Left lung (tissue), 14 donors: Measurements from ENCODE around the gene ZNF467. TPM values are rescaled to one million over a fixed set of nuclear protein-coding genes. Genes with fewer than 3 reads are reported as not detected.

Experiments used
- ATAC-seq: fragments of 200-7000 bp; cut with Tn5 transposase; one replicate; pipeline ENCODE4 v1.9.1; 2020; ENCODE audit warnings: moderate library complexity
- DNase-seq, 4 donors: peaks; one replicate each; pipeline ENCODE4 v3.0.0-alpha.2; 2013 to 2020
- H3K27ac ChIP-seq, 2 donors: fragments of 200-600 bp; sonication (generic) in 1 of 2; one replicate each; pipeline versions ENCODE4 v1.5.0 to v1.8.0; 2020 to 2021
- H3K27me3 ChIP-seq, 2 donors: fragments of 200-600 bp; sonication (generic) in 1 of 2; one replicate each; pipeline versions ENCODE4 v1.5.0 to v1.8.0; 2020 to 2021
- H3K36me3 ChIP-seq, 2 donors: fragments of 200-600 bp; sonication (generic) in 1 of 2; one replicate each; pipeline versions ENCODE4 v1.5.0 to v1.8.0; 2020 to 2021
- H3K4me1 ChIP-seq, 2 donors: fragments of 200-600 bp; one replicate each; pipeline ENCODE4 v1.8.0; 2021
- H3K4me3 ChIP-seq, 2 donors: fragments of 200-600 bp; sonication (generic) in 1 of 2; one replicate each; pipeline versions ENCODE4 v1.5.0 to v1.8.0; 2020 to 2021; ENCODE audit warnings: mild to moderate bottlenecking in 1 of 2
- H3K9me3 ChIP-seq, 2 donors: fragments of 200-600 bp; sonication (generic) in 1 of 2; one replicate each; pipeline versions ENCODE4 v1.5.0 to v1.8.0; 2020 to 2021
- intact Hi-C, 2 donors: fragments of 100-400 bp; cut with DNase I; formaldehyde crosslinking; loops; one replicate each; pipeline versions ENCODE4 v1.11.2 to v1.14.2; 2022
- long read RNA-seq, 12 donors: library from polyadenylated mRNA in 2 of 12; unstranded in 2 of 12; transcript quantifications; one replicate each; pipeline ENCODE4 v2.0.0 and lab custom pipeline, GENCODE V29; 2019 to 2026
- polyA plus RNA-seq, 6 donors: library from polyadenylated mRNA; unstranded; fragments of 120-200 nt; gene quantifications; one replicate each; pipeline ENCODE4 v1.2.1, GENCODE V29; 2013; ENCODE audit not compliant: insufficient read length in 6 of 6
- total RNA-seq, 2 donors: library from RNA; stranded (reverse); fragmentation: NEBNext Ultra II Directional; extraction: Animal tissue kit (Norgen Biotek cat#: 25700); gene quantifications; one replicate each; pipeline ENCODE4 v1.2.1, GENCODE V29; 2021
- TF ChIP-seq, protein P1 (sequence below), 2 donors: fragments of 200-600 bp; sonication (generic) in 1 of 2; IDR thresholded peaks; one replicate each; pipeline versions ENCODE4 v1.5.0 to v1.8.0; 2021; ENCODE audit warnings: antibody characterized with exemption in 2 of 2
- donor health status: DM: no; HTN: yes; CAD: no.
- donor health status: DM: no; HTN: no; CAD: no.

Gene ZNF467, protein sequence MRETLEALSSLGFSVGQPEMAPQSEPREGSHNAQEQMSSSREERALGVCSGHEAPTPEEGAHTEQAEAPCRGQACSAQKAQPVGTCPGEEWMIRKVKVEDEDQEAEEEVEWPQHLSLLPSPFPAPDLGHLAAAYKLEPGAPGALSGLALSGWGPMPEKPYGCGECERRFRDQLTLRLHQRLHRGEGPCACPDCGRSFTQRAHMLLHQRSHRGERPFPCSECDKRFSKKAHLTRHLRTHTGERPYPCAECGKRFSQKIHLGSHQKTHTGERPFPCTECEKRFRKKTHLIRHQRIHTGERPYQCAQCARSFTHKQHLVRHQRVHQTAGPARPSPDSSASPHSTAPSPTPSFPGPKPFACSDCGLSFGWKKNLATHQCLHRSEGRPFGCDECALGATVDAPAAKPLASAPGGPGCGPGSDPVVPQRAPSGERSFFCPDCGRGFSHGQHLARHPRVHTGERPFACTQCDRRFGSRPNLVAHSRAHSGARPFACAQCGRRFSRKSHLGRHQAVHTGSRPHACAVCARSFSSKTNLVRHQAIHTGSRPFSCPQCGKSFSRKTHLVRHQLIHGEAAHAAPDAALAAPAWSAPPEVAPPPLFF
- 10 to 100 TPM; 20.8 to 36.9 TPM for total RNA-seq
- 10 to 100 TPM; 23.9 to 32.8 (median 29.3) TPM for polyA plus RNA-seq
- long read RNA-seq, donor 1, transcript ZNF467-201 (5 exons, 2,553 nt), result major isoform, 10 of 12 reads
- long read RNA-seq, donor 1, partial matches to known transcripts, result 0 of 12 reads
- long read RNA-seq, donor 1, other reads (novel, unspliced or antisense), result 0 of 12 reads
- long read RNA-seq, donor 2, transcript ZNF467-201 (5 exons, 2,553 nt), result major isoform, 7 of 7 reads
- long read RNA-seq, donor 2, partial matches to known transcripts, result 0 of 7 reads
- long read RNA-seq, donor 2, other reads (novel, unspliced or antisense), result 0 of 7 reads
- long read RNA-seq, donor 3, transcript ZNF467-201 (5 exons, 2,553 nt), result major isoform, 8 of 8 reads
- long read RNA-seq, donor 3, partial matches to known transcripts, result 0 of 8 reads
- long read RNA-seq, donor 3, other reads (novel, unspliced or antisense), result 0 of 8 reads
- long read RNA-seq, donor 4, partial matches to known transcripts, result 1 of 8 reads
- long read RNA-seq, donor 4, other reads (novel, unspliced or antisense), result 5 of 8 reads
- long read RNA-seq, donor 5, transcript ZNF467-201 (5 exons, 2,553 nt), result major isoform, 7 of 9 reads
- long read RNA-seq, donor 5, partial matches to known transcripts, result 0 of 9 reads
- long read RNA-seq, donor 5, other reads (novel, unspliced or antisense), result 0 of 9 reads
- long read RNA-seq, donor 6, partial matches to known transcripts, result 0 of 3 reads
- long read RNA-seq, donor 6, other reads (novel, unspliced or antisense), result 0 of 3 reads
- long read RNA-seq, donor 7, partial matches to known transcripts, result 0 of 3 reads
- long read RNA-seq, donor 7, other reads (novel, unspliced or antisense), result 0 of 3 reads
- long read RNA-seq, donor 8, transcript ZNF467-201 (5 exons, 2,553 nt), result major isoform, 6 of 6 reads
- long read RNA-seq, donor 8, partial matches to known transcripts, result 0 of 6 reads
- long read RNA-seq, donor 8, other reads (novel, unspliced or antisense), result 0 of 6 reads
- long read RNA-seq, donor 9, result 0 reads
- long read RNA-seq, donor 10, partial matches to known transcripts, result 3 of 4 reads
- long read RNA-seq, donor 10, other reads (novel, unspliced or antisense), result 0 of 4 reads
- long read RNA-seq, donor 11, partial matches to known transcripts, result 6 of 10 reads
- long read RNA-seq, donor 11, other reads (novel, unspliced or antisense), result 0 of 10 reads
- long read RNA-seq, donor 12, transcript ZNF467-201 (5 exons, 2,553 nt), result major isoform, 8 of 13 reads
- long read RNA-seq, donor 12, partial matches to known transcripts, result 5 of 13 reads
- long read RNA-seq, donor 12, other reads (novel, unspliced or antisense), result 0 of 13 reads

DNA sequence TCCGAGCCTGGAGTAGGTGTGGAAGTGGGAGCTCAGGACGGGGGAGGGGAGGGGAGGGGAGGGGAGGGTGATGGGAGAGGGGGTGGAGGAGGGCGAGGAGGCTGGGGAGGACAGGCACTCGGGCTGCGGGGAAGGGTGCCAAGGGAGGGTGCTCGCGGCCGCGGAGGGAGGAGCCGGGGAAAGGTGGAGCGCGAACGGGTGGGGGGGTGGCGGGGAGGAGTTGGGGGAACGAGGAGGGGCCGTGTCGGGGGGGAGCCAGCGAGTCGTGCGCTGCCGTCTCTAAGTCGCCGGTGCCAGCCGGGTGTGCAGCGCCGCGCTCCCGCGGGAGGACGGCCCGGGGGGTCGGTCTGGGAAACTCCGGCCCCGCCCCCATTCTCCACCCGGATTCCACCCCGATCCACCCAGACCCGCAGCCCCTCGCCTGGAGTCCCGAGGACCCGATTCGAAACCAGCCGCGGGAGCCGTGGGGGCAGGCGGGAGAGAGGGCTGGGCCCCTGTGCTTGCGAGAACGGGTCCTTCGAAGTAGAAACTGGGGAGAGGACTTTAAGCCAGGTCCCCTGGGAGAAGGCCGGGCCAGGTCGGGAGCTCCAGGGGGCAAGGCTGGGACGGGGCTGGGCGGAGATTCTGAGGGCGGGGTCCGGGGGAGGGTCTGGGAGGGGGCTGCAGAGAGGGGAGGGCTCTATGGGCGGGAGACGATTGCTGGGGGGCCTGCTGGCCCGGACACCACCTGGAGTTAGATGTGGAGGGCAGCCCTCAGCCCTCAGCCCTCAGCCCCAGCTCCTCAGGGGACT lies at the start of gene ZNF467:
TSS of gene ZNF467 (minus strand) at position 143 of the 791 bp plus-strand sequence. CDS start 2,556 bp downstream, outside the sequence.
- peaks cover 0 to 19% of the 10 kb centered on the region in 2 donors for H3K36me3 ChIP-seq
- intact Hi-C loops, result no loop called here
- H3K27me3 ChIP-seq, result no peaks in the 10 kb centered on the region
- peak; percentile 49 to 93 (median 85) for DNase-seq
- H3K4me3 ChIP-seq, result peak within 1 kb of the TSS; percentile 61 to 74
- TF ChIP-seq, protein P1, sequence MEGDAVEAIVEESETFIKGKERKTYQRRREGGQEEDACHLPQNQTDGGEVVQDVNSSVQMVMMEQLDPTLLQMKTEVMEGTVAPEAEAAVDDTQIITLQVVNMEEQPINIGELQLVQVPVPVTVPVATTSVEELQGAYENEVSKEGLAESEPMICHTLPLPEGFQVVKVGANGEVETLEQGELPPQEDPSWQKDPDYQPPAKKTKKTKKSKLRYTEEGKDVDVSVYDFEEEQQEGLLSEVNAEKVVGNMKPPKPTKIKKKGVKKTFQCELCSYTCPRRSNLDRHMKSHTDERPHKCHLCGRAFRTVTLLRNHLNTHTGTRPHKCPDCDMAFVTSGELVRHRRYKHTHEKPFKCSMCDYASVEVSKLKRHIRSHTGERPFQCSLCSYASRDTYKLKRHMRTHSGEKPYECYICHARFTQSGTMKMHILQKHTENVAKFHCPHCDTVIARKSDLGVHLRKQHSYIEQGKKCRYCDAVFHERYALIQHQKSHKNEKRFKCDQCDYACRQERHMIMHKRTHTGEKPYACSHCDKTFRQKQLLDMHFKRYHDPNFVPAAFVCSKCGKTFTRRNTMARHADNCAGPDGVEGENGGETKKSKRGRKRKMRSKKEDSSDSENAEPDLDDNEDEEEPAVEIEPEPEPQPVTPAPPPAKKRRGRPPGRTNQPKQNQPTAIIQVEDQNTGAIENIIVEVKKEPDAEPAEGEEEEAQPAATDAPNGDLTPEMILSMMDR (IDR thresholded peaks at IDR 0.05), result no peak
- peak; percentile 22 for ATAC-seq
- H3K4me1 ChIP-seq, result peaks cover 0 to 47% of the 10 kb centered on the region in 2 donors
- H3K9me3 ChIP-seq, result no peaks in the 10 kb centered on the region
- H3K27ac ChIP-seq, result peak within 1 kb of the TSS; percentile 72 to 87

GRCh38 chr7:149822353-149822943 lies 49.1 kb upstream of the ZNF467 start:
- TF ChIP-seq, protein P1 (IDR thresholded peaks at IDR 0.05), result no peak
- ATAC-seq (no peak), DNase-seq (peak in 2 of 4 donors; percentile 28 to 59)
- Histone ChIP-seq H3K4me3 (no peak overlapping the region), H3K9me3 (no peaks in the 10 kb centered on the region), H3K27me3 (no peaks in the 10 kb centered on the region), H3K4me1 (no peaks in the 10 kb centered on the region), H3K36me3 (no peaks in the 10 kb centered on the region), H3K27ac (no peak overlapping the region)
- intact Hi-C loops, result no loop called here

DNA sequence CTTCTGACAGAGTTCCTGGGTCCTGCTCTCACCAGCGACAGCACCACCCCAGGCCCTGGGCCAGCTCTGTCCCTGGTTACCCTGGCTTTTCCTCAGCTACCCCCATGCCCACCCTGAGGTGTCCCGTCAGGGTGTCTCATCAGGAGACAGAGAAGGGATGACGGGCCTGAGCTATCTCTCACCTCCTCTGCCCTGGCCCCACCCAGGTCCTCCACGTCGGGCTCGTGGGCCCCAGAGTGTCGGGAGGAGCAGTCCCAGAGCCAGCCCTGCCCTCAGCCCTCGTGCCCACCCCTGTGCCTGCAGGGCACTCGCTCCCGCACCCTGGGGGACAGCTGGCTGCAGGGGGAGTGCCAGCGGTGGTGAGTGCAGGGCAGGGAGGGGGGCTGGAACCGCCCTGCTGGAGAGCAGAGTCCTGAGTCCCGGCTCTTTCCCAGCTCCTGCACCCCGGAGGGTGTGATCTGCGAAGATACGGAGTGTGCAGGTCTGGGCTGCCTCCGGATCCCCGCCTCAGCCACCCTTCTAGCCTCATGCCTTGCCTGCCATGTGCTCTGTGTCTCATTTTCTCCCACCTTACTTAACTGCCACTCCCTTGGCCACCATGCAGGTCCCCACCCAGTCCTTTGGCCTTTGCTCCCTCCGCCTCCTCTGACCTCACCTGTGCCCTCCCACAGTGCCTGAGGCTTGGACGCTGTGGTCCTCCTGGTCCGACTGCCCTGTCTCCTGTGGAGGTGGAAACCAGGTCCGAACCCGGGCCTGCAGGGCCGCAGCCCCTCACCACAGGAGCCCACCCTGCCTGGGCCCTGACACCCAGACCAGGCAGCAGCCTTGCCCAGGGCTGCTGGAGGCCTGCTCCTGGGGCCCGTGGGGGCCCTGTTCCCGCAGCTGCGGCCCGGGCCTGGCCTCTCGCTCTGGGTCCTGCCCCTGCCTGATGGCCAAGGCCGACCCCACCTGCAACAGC lies 48.1 kb upstream of the ZNF467 start:
- ATAC-seq (no peak), DNase-seq (peak in 1 of 4 donors; percentile 76)
- Histone ChIP-seq H3K4me3 (no peak overlapping the region), H3K27ac (no peak overlapping the region), H3K4me1 (no peaks in the 10 kb centered on the region), H3K36me3 (no peaks in the 10 kb centered on the region), H3K9me3 (no peaks in the 10 kb centered on the region), H3K27me3 (no peaks in the 10 kb centered on the region)
- intact Hi-C loops, result no loop called here
- TF ChIP-seq, protein P1 (IDR thresholded peaks at IDR 0.05), result no peak
